WI38 (cell line): ENCODE data around the gene TOMM70.

ENCODE experiments used
- H3K4me3 ChIP-seq: 2 replicates; pipeline ENCODE4 v1.5.1; 2011; ENCODE audit warnings: low read depth, mild to moderate bottlenecking, control low read depth, low read length
- TF ChIP-seq, protein P1 (sequence below): IDR thresholded peaks from 2 replicates; pipeline ENCODE4 v1.5.1; 2012; ENCODE audit warnings: low read depth, mild to moderate bottlenecking, control low read depth, low read length

The TOMM70 gene

DNA sequence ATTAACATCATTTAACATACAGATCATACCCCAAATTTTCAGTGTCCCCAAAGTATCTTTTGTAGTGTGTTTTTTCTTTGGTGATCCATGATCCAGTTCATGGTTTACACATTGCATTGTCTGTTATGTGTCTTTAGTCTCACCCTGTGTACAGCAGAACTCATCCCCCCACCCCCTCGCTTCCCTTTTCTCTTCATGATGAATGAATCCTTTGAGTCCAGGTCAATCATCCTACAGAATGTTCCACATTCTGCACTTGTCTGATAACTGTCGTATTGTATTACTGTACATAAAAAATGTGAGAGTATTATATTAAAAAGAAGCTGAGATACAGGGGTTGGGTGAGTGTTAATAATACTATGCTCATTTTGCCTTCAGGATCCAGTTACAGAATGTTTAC lies 80.9 kb downstream of the TOMM70 start:
- H3K4me3 ChIP-seq: no peak overlapping the region
- TF ChIP-seq, protein P1, sequence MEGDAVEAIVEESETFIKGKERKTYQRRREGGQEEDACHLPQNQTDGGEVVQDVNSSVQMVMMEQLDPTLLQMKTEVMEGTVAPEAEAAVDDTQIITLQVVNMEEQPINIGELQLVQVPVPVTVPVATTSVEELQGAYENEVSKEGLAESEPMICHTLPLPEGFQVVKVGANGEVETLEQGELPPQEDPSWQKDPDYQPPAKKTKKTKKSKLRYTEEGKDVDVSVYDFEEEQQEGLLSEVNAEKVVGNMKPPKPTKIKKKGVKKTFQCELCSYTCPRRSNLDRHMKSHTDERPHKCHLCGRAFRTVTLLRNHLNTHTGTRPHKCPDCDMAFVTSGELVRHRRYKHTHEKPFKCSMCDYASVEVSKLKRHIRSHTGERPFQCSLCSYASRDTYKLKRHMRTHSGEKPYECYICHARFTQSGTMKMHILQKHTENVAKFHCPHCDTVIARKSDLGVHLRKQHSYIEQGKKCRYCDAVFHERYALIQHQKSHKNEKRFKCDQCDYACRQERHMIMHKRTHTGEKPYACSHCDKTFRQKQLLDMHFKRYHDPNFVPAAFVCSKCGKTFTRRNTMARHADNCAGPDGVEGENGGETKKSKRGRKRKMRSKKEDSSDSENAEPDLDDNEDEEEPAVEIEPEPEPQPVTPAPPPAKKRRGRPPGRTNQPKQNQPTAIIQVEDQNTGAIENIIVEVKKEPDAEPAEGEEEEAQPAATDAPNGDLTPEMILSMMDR: no peak

DNA sequence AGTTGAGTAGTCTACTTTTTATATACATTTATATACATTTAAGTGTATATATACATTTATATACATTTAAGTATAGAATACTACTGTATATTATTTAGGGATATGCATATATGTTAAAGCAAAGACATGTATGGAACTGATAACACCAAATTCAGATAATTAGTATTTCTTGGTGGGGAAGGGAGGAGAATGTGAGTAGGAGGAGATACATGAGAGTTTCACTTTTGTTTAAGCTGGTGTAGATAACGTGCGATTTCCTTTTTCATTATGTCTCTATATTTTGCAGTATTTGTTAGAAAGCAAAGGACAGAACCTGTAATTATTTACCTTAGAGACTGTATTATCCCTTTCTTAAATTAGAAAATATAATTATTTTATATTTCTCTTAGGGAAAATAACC lies 83.0 kb downstream of the TOMM70 start:
- H3K4me3 ChIP-seq: no peak overlapping the region
- TF ChIP-seq, protein P1: no peak

DNA sequence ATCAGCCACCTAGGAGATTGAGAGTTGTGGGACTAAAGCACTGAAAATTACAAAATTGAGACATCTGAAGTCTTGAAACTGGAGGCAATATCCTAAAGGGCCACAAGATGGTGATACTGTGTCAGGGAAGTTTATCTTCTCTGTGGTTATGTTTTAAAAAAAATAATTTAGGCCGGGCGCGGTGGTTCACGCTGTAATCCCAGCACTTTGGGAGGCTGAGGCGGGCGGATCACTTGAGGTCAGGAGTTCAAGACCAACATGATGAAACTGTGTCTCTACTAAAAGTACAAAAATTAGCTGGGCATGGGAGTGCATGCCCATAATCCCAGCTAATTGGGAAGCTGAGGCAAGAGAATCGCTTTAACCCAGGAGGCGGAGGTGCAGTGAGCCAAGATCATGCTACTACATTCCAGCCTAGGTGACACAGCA lies 84.2 kb downstream of the TOMM70 start:
- no peak overlapping the region for H3K4me3 ChIP-seq
- TF ChIP-seq, protein P1: peak; percentile 52; the same call in 1 of the 2 replicates
